HepG2 (cell line): Measurements from ENCODE around the gene CPO.

Experiments
- CENPT ChIP-seq: sonication (generic); formaldehyde crosslinking; IDR thresholded peaks from 2 replicates; pipeline ENCODE4 v1.8.0; 2022; ENCODE audit warnings: low read depth, mild to moderate bottlenecking, moderate library complexity, missing genetic modification reagents
- FOXJ3 ChIP-seq: sonication (generic); formaldehyde crosslinking; IDR thresholded peaks from 2 replicates; pipeline ENCODE4 v1.4.0; 2020; ENCODE audit warnings: missing genetic modification reagents, mild to moderate bottlenecking, borderline replicate concordance
- GFI1 ChIP-seq: sonication (generic); formaldehyde crosslinking; IDR thresholded peaks from 2 replicates; pipeline ENCODE4 v1.5.0; 2020; ENCODE audit warnings: missing genetic modification reagents, mild to moderate bottlenecking, borderline replicate concordance
- NRL ChIP-seq: sonication (generic); formaldehyde crosslinking; IDR thresholded peaks from 2 replicates; pipeline ENCODE4 v1.5.0; 2020; ENCODE audit warnings: missing genetic modification reagents, mild to moderate bottlenecking, moderate library complexity, borderline replicate concordance
- SRSF1 ChIP-seq: fragments of 200-400 bp; formaldehyde crosslinking; optimal IDR thresholded peaks from 2 replicates; pipeline ENCODE3; 2017; ENCODE audit warnings: mild to moderate bottlenecking, low read depth, low read length, moderate library complexity
- TCF7 ChIP-seq: sonication (generic); IDR thresholded peaks from 2 replicates; pipeline ENCODE4 v1.6.1; 2016; ENCODE audit warnings: antibody characterized with exemption, low read depth
- ZNF121 ChIP-seq: sonication (generic); formaldehyde crosslinking; IDR thresholded peaks from 2 replicates; pipeline ENCODE4 v1.5.0; 2020; ENCODE audit warnings: mild to moderate bottlenecking, missing genetic modification reagents
- TF ChIP-seq, protein P1 (sequence below): IDR thresholded peaks from 2 replicates; pipeline ENCODE4 v1.6.1; 2016; ENCODE audit warnings: missing compliant biosample characterization, missing genetic modification reagents, borderline replicate concordance
- TF ChIP-seq, protein P2 (sequence below): sonication (generic); formaldehyde crosslinking; IDR thresholded peaks from 2 replicates; pipeline ENCODE4 v1.5.0; 2020; ENCODE audit warnings: mild to moderate bottlenecking, missing genetic modification reagents, moderate library complexity
- TF ChIP-seq, protein P3 (sequence below): sonication (generic); formaldehyde crosslinking; IDR thresholded peaks from 2 replicates; pipeline ENCODE4 v1.8.0; 2022; ENCODE audit warnings: missing genetic modification reagents, low read depth, mild to moderate bottlenecking, borderline replicate concordance
- TF ChIP-seq, protein P4 (sequence below): sonication (generic); formaldehyde crosslinking; IDR thresholded peaks from 2 replicates; pipeline ENCODE4 v1.8.1; 2023; ENCODE audit warnings: missing genetic modification reagents, inconsistent platforms, borderline replicate concordance

DNA sequence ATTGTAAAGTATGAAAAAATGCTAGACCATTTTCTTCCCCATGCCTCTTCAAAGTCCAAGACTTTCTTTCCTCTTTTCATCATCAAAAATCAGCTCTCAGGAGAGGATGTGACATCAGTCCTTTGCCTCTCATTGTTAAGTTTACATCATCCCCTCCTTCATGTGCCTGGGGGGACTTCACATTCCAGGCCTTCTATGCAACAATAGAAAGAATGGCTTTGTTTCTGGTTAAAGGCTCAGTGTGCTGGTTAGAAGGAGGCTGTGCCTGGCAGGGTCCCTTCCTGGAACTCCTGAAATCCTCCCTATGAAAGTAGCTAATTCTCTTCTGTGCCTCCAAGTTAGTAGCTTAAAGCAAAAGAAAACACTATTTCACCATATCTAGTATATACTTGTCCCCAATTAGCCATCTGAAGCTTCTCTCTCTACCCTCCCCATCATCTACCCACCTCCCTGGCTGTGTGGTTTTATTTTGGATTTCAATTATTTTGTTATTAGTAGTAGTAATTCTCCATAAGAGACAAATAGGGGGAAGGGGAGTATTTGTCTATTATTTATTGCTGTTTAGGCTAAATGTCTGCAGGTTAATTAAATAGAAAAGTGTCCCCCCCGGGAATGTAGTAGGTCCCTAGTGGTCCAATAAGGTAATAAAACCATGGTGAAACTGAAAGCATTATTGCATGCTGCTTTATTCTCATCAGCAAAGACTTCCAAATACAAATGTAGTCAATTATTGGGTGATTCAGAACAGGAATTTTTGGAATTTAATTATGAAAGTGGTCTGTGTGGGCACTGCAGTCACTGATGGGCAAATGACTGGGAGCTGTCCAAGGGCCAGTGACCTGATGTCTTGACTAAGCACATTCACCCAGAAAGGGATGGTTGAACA lies 69.0 kb downstream of the CPO start:
- TF ChIP-seq ZNF121 (CRISPR knock-in tag) (no peak), NRL (CRISPR knock-in tag) (no peak), FOXJ3 (CRISPR knock-in tag) (no peak), GFI1 (CRISPR knock-in tag) (no peak), CENPT (CRISPR knock-in tag) (no peak), SRSF1 (no peak), TCF7 (no peak)
- TF ChIP-seq, protein P1, sequence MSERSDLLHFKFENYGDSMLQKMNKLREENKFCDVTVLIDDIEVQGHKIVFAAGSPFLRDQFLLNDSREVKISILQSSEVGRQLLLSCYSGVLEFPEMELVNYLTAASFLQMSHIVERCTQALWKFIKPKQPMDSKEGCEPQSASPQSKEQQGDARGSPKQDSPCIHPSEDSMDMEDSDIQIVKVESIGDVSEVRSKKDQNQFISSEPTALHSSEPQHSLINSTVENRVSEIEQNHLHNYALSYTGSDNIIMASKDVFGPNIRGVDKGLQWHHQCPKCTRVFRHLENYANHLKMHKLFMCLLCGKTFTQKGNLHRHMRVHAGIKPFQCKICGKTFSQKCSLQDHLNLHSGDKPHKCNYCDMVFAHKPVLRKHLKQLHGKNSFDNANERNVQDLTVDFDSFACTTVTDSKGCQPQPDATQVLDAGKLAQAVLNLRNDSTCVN = no peak
- TF ChIP-seq, protein P2, sequence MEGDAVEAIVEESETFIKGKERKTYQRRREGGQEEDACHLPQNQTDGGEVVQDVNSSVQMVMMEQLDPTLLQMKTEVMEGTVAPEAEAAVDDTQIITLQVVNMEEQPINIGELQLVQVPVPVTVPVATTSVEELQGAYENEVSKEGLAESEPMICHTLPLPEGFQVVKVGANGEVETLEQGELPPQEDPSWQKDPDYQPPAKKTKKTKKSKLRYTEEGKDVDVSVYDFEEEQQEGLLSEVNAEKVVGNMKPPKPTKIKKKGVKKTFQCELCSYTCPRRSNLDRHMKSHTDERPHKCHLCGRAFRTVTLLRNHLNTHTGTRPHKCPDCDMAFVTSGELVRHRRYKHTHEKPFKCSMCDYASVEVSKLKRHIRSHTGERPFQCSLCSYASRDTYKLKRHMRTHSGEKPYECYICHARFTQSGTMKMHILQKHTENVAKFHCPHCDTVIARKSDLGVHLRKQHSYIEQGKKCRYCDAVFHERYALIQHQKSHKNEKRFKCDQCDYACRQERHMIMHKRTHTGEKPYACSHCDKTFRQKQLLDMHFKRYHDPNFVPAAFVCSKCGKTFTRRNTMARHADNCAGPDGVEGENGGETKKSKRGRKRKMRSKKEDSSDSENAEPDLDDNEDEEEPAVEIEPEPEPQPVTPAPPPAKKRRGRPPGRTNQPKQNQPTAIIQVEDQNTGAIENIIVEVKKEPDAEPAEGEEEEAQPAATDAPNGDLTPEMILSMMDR (CRISPR knock-in tag) = no peak
- TF ChIP-seq, protein P3, sequence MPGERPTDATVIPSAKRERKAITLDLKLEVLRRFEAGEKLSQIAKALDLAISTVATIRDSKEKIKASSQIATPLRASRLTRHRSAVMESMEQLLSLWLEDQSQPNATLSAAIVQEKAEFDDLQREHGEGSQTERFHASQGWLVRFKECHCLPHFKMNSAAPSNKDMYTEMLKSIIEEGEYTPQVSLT (CRISPR knock-in tag) = no peak
- TF ChIP-seq, protein P4, sequence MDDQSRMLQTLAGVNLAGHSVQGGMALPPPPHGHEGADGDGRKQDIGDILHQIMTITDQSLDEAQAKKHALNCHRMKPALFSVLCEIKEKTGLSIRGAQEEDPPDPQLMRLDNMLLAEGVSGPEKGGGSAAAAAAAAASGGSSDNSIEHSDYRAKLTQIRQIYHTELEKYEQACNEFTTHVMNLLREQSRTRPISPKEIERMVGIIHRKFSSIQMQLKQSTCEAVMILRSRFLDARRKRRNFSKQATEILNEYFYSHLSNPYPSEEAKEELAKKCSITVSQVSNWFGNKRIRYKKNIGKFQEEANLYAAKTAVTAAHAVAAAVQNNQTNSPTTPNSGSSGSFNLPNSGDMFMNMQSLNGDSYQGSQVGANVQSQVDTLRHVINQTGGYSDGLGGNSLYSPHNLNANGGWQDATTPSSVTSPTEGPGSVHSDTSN = no peak
